GM12865 (cell line): ENCODE measurements around the gene PSMD11.
A peak's percentile ranks its signal among the peaks of the same experiment; 100 is the strongest.
"Not testable (repeated sequence)": the region's sequence is repeated elsewhere in the genome, so short reads cannot be mapped to it uniquely, and the experiment has no call there.

Source experiments
- DNase-seq: peaks from one replicate; pipeline ENCODE4 v3.0.0; 2010; ENCODE audit warnings: low read depth
- H3K4me3 ChIP-seq: 2 replicates; pipeline ENCODE4 v1.5.1; 2011; ENCODE audit warnings: mild to moderate bottlenecking, low read depth, low read length, control low read depth
- CTCF ChIP-seq: IDR thresholded peaks from 2 replicates; pipeline ENCODE4 v1.5.1; 2011; ENCODE audit warnings: low read length, control low read depth, low read depth, inconsistent platforms; ENCODE audit not compliant: insufficient read depth; ENCODE audit errors: missing control alignments

PSMD11 gene

GRCh38 chr17:32444301-32445073 lies at the start of gene PSMD11:
Gene PSMD11, plus strand, starts transcription at chr17:32444510. Its CDS starts 14 bp downstream, at chr17:32444524.
- DNase-seq, result peak; percentile 98
- H3K4me3 ChIP-seq, result peak within 1 kb of the TSS; percentile 91
- TF ChIP-seq CTCF, result peak; percentile 90

- no peak for TF ChIP-seq CTCF
- H3K4me3 ChIP-seq, result no peak overlapping the region
Observed at GRCh38 chr17:32396343-32396742, 48.0 kb upstream of the PSMD11 start.

GRCh38 chr17:32398946-32399345 lies 45.4 kb upstream of the PSMD11 start:
- no peak for TF ChIP-seq CTCF
- H3K4me3 ChIP-seq, result no peak overlapping the region
- no peak for DNase-seq

More at GRCh38 chr17:32396343-32396742, 48.0 kb upstream of the PSMD11 start:
- DNase-seq, result no peak

- not testable (repeated sequence) for DNase-seq, H3K4me3 ChIP-seq
Observed at GRCh38 chr17:32410085-32410484, 34.2 kb upstream of the PSMD11 start.

- TF ChIP-seq CTCF, result no peak
- H3K4me3 ChIP-seq, result no peak overlapping the region
- DNase-seq, result no peak
Observed at GRCh38 chr17:32426894-32427293, 17.4 kb upstream of the PSMD11 start.

GRCh38 chr17:32429598-32429997 lies 14.7 kb upstream of the PSMD11 start:
- no peak for DNase-seq
- H3K4me3 ChIP-seq, result no peak overlapping the region
- TF ChIP-seq CTCF, result no peak

- H3K4me3 ChIP-seq, result no peak overlapping the region
- no peak for DNase-seq
- no peak for TF ChIP-seq CTCF
Observed at GRCh38 chr17:32440722-32441121, 3.6 kb upstream of the PSMD11 start.
